Transverse colon (tissue), 4 donors: Measurements from ENCODE around the gene BTF3L4.

Source experiments
- EP300 ChIP-seq: sonication (generic); formaldehyde crosslinking; IDR thresholded peaks from one replicate; pipeline ENCODE4 v1.6.1; 2017; ENCODE audit warnings: antibody characterized with exemption, low read depth
- POLR2A ChIP-seq: fragments of 450-650 bp; IDR thresholded peaks from one replicate; pipeline ENCODE4 v1.6.1; 2016; ENCODE audit warnings: antibody characterized with exemption, mild to moderate bottlenecking, moderate library complexity
- POLR2AphosphoS5 ChIP-seq, 3 donors: sonication (generic); formaldehyde crosslinking; IDR thresholded peaks; one replicate each; pipeline ENCODE4 v1.6.1; 2016; ENCODE audit warnings: antibody characterized with exemption in 3 of 3
- TF ChIP-seq, protein P1 (sequence below), 5 experiments: fragments of 200-600 bp in 3 of 5; fragments of 450-650 bp in 2 of 5; sonication (generic) in 3 of 5; IDR thresholded peaks; 1 replicate in 2 of 5; 2 replicates in 3 of 5; pipeline ENCODE4 v1.5.1; 2016 to 2017; ENCODE audit warnings: antibody characterized with exemption in 5 of 5, inconsistent platforms in 3 of 5, mild to moderate bottlenecking in 2 of 5, moderate library complexity in 1 of 5

DNA sequence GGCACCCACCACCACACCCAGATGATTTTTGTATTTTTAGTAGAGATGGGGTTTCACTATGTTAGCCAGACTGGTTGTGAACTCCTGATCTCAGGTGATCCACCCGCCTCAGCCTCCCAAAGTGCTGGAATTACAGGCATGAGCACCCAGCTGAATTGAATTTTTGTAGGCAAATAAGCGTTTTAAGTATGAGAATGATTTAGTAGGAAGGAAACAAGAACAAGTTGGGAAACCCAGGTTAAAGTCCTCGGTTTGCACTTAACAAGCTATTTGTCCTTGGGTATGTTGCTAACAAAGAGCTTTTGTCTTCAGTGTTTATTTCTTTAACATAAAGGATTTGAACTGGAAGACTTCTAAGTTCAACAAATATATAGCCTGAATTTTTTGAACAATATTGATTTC, 23.9 kb downstream of the BTF3L4 start:
- TF ChIP-seq POLR2A (no peak), POLR2AphosphoS5 (IDR thresholded peaks at IDR 0.05) (no peak), EP300 (no peak)
- TF ChIP-seq, protein P1, sequence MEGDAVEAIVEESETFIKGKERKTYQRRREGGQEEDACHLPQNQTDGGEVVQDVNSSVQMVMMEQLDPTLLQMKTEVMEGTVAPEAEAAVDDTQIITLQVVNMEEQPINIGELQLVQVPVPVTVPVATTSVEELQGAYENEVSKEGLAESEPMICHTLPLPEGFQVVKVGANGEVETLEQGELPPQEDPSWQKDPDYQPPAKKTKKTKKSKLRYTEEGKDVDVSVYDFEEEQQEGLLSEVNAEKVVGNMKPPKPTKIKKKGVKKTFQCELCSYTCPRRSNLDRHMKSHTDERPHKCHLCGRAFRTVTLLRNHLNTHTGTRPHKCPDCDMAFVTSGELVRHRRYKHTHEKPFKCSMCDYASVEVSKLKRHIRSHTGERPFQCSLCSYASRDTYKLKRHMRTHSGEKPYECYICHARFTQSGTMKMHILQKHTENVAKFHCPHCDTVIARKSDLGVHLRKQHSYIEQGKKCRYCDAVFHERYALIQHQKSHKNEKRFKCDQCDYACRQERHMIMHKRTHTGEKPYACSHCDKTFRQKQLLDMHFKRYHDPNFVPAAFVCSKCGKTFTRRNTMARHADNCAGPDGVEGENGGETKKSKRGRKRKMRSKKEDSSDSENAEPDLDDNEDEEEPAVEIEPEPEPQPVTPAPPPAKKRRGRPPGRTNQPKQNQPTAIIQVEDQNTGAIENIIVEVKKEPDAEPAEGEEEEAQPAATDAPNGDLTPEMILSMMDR (IDR thresholded peaks at IDR 0.05): no peak
